ENCODE measurements around the gene KLHL12.

- TF ChIP-seq CTCF (conservative IDR thresholded peaks at IDR 0.05; ENCODE audit: low read length), result no peak
- TF ChIP-seq EZH2phosphoT487 (IDR thresholded peaks at IDR 0.05; ENCODE audit: borderline replicate concordance, low read depth, low read length), result no peak
Measured at GRCh38 chr1:202909494-202909893, 17.5 kb downstream of the KLHL12 start.
